ENCODE results near the gene COX19. TPM values are rescaled to one million over a fixed set of nuclear protein-coding genes. Genes with fewer than 3 reads are reported as not detected.

Gene COX19
- total and polyA plus RNA-seq, 2 donors (not counting 3 experiments of a cell fraction or from before 2014, with no cell fraction given): 6.8 to 10.6 TPM

GRCh38 chr7:999149-999879, 24.0 kb upstream of the COX19 start:
- no peaks in the 10 kb centered on the region for H3K9me3 ChIP-seq (replicated peaks; ENCODE audit: control insufficient read depth, insufficient read depth, low read length)
- no peak overlapping the region for H3K27ac ChIP-seq (ENCODE audit: insufficient read depth, low read depth, low read length)
- no peak overlapping the region for H2AFZ ChIP-seq (ENCODE audit: low read depth, low read length)
- no peaks in the 10 kb centered on the region for H3K9me1 ChIP-seq (replicated peaks; ENCODE audit: control insufficient read depth, extremely low read depth, insufficient read depth, low read length)
- POLR2A ChIA-PET: no interaction called here
- H3K79me2 ChIP-seq (ENCODE audit: control insufficient read depth, insufficient read depth, low read length): no peaks in the 10 kb centered on the region
- dilution Hi-C loops (cut with MboI; ENCODE audit: extremely low pct_ligation_motif_present, low sequenced_read_pairs) (no loop called here), intact Hi-C loops (cut with micrococcal nuclease) (no loop called here)
- H3K36me3 ChIP-seq (ENCODE audit: control insufficient read depth in 2 of 2, extremely low read depth in 1 of 2, insufficient read depth in 2 of 2, low read length in 2 of 2): peaks cover 0 to 4% of the 10 kb centered on the region in 2 experiments
- TF ChIP-seq MYC (IDR thresholded peaks at IDR 0.05; ENCODE audit: low read depth, low read length) (no peak), GATA2 (IDR thresholded peaks at IDR 0.05; ENCODE audit: insufficient read depth, insufficient read length, low read depth, low read length) (no peak), POLR2AphosphoS5 (IDR thresholded peaks at IDR 0.05; ENCODE audit: insufficient read depth, low read depth, low read length) (no peak), JUN (IDR thresholded peaks at IDR 0.05; ENCODE audit: borderline replicate concordance, insufficient read depth, insufficient read length, low read depth) (no peak), POLR2A (IDR thresholded peaks at IDR 0.05; ENCODE audit: low read depth, low read length) (no peak), FOS (IDR thresholded peaks at IDR 0.05; ENCODE audit: borderline replicate concordance, insufficient read depth, low read length) (no peak)
- H4K20me1 ChIP-seq (replicated peaks; ENCODE audit: control insufficient read depth, extremely low read depth, insufficient read depth, low read length): no peaks in the 10 kb centered on the region
- no peak for FAIRE-seq
- no peak overlapping the region for H3K4me3 ChIP-seq (replicated peaks in 1 of 3; ENCODE audit: insufficient read depth in 1 of 3, low read depth in 1 of 3, low read length in 3 of 3)
- H3K4me1 ChIP-seq (ENCODE audit: control insufficient read depth, extremely low read depth, insufficient read depth, low read length): no peaks in the 10 kb centered on the region
- H3K9ac ChIP-seq (replicated peaks; ENCODE audit: extremely low read depth, insufficient read depth, low read length): no peak overlapping the region
- no peak overlapping the region for H3K4me2 ChIP-seq (ENCODE audit: insufficient read depth, low read length)
- CTCF ChIA-PET: interaction anchor here (10.0 kb wide), 1 partner anchor 67 kb away, joined by 459 read pairs; no protein-coding TSS in a partner anchor
- H3K27me3 ChIP-seq (ENCODE audit: control insufficient read depth in 2 of 2, insufficient read depth in 2 of 2, low read length in 2 of 2): no peaks in the 10 kb centered on the region
- no peak for DNase-seq (ENCODE audit: low read depth, low spot score)
- BruUV-seq (replicated peaks): no TSS peak
